ENCODE results near the gene TMEM129. TPM values are rescaled to one million over a fixed set of nuclear protein-coding genes. Genes with fewer than 3 reads are reported as not detected.

The TMEM129 gene
- polyA plus RNA-seq, 1 experiment, result 33.8 TPM

DNA sequence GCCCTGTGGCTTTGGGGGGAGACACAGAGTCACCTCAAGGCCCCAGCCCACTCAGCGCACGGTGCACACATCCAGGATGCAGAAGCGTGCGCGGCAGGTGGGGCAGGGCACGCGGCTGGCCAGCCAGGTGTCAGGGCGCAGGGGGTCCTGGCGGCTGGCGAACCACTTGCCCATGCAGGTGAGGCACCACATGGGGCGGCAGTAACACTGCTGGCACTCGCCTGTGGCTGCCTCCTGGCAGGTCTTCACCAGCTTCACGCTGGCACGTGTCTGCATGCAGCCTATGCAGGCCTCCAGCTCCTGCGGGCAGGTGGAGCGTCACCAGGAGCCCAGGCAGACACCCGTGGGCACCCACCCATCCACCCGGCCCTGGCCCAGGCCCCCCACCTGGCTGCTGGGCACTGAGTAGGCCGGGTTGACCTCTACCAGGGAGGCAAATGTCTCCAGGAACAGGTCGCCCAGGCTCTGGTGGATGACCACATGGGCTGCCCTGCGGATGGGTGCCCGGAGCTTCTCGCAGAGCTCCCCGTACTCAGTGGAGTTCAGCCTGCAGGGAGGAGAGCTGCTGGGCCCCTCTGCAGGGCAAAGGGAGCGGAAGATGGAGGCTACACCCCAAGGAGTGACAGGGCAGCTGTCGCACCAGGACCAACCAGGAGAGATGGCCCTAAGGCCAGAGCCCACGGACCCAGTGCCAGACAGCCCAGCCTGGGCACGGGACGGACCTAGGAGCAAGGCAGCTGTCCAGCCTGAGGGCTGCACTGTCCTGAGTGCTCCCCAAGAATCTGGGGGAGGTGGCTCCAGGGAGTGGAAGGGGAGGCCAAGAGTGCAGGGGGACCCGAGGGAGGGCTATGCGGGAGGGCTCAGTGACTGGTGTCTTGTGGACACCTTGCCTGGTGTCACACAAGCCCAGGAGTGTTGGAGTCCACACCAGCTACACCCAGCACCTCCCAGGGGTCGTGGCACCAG, 3.7 kb downstream of the TMEM129 start:
- no peak for DNase-seq (ENCODE audit: low read depth)
- ChIA-PET CTCF (interaction anchor here (1.1 to 11.5 kb wide), 2 partner anchors 9 to 25 kb away, joined by 3 to 167 read pairs; no protein-coding TSS in a partner anchor), POLR2A (no interaction called here)
- TF ChIP-seq, protein P1, sequence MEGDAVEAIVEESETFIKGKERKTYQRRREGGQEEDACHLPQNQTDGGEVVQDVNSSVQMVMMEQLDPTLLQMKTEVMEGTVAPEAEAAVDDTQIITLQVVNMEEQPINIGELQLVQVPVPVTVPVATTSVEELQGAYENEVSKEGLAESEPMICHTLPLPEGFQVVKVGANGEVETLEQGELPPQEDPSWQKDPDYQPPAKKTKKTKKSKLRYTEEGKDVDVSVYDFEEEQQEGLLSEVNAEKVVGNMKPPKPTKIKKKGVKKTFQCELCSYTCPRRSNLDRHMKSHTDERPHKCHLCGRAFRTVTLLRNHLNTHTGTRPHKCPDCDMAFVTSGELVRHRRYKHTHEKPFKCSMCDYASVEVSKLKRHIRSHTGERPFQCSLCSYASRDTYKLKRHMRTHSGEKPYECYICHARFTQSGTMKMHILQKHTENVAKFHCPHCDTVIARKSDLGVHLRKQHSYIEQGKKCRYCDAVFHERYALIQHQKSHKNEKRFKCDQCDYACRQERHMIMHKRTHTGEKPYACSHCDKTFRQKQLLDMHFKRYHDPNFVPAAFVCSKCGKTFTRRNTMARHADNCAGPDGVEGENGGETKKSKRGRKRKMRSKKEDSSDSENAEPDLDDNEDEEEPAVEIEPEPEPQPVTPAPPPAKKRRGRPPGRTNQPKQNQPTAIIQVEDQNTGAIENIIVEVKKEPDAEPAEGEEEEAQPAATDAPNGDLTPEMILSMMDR (IDR thresholded peaks at IDR 0.05; ENCODE audit: insufficient read depth, low read depth, low read length), result no peak
- Histone ChIP-seq H3K4me3 (ENCODE audit: low read depth, low read length) (no peak overlapping the region), H3K27me3 (ENCODE audit: control insufficient read depth, insufficient read depth, low read length) (no peaks in the 10 kb centered on the region), H3K36me3 (ENCODE audit: control insufficient read depth, insufficient read depth, low read length) (peaks cover 16% of the 10 kb centered on the region)

DNA sequence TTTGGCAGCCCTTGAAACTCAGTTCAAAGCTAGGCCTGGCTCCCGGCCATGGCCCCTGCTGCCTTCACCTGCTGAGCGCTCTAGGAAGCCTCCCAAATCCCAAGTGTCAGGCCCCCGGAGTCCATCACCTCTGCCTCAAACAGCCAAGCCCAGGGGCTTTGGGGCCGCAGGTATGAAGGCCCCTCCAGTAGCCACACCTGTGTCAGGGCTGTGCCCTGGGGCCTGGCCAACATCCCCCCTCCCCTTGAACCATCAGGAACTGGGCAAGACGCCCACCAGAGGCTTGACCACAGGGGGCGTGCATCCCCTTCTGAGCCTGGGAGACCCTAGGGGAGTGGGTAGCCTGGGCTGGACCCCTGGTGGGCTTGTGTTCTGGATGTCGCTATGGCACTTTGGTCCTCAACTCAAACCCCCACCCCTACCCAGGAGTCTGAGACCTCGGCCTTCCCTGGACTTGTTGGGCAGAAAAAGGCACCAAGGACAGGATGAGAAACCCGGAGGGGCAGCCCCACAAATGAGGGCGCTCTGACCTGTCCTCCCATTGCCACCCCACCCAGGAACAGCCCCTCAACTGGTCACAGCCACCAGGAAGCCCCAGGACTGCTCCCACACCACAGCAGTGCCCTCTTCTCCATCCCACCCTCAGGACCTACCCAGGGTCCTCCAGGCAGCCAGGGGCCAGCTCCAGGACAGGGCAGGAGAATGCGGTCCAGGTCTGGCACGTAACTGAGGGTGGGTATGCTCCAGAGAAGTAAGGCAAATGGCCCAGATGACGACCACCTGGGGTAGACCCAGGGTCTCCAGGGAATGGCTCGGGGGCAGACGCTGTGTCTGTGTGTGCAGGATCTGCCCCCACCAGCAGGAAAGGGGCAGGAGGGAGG, 4.8 kb downstream of the TMEM129 start:
- ChIA-PET CTCF (no interaction called here), POLR2A (no interaction called here)

DNA sequence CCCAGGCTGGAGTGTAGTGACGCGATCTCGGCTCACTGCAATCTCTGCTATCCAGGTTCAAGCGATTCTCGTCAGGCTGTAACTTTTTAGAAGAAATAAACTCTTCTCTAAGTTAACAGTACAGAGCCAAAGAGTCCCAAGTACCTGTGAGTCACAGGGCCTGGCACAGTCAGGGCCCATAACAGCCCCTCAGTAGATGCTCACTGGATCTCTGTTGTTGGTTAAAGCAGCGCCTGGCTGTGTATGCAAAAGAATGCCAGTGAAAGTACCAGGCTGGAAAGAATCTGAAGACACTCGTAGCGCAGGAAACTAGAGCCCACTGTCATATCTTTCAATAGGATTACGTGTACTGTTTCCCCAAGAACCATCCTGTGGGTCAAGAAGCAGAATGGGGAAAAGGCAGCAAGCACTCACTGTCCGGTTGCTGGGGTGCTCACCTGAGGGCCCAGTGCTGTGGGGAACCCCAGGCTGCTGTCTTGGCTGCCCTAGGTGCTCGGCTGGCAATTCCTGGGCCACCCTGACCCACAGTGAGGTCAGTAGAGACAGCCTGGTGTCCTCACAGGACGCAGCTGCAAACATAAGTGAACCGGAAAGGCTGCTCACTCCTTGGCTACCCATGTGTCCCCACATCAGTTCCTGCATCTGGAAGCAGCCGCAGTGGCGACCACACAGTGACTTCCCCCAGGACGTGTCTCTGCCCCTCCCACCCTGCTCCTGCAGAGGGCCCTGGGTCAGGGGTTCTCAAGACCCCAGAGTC, 5.9 kb downstream of the TMEM129 start:
- Histone ChIP-seq H3K4me3 (ENCODE audit: low read depth, low read length) (no peak overlapping the region), H3K27me3 (ENCODE audit: control insufficient read depth, insufficient read depth, low read length) (no peaks in the 10 kb centered on the region), H3K36me3 (ENCODE audit: control insufficient read depth, insufficient read depth, low read length) (peaks cover 16% of the 10 kb centered on the region)
- ChIA-PET CTCF (interaction anchor here (1.4 kb wide), 1 partner anchor 22 kb away, joined by 5 read pairs; no protein-coding TSS in a partner anchor), POLR2A (no interaction called here)
- TF ChIP-seq, protein P1 (IDR thresholded peaks at IDR 0.05; ENCODE audit: insufficient read depth, low read depth, low read length), result no peak
- DNase-seq (ENCODE audit: low read depth), result no peak

More for the DNA sequence above, 4.8 kb downstream of the TMEM129 start:
- Histone ChIP-seq H3K36me3 (ENCODE audit: control insufficient read depth, insufficient read depth, low read length) (peaks cover 16% of the 10 kb centered on the region), H3K4me3 (ENCODE audit: low read depth, low read length) (no peak overlapping the region), H3K27me3 (ENCODE audit: control insufficient read depth, insufficient read depth, low read length) (no peaks in the 10 kb centered on the region)
- no peak for DNase-seq (ENCODE audit: low read depth)
- TF ChIP-seq, protein P1 (IDR thresholded peaks at IDR 0.05; ENCODE audit: insufficient read depth, low read depth, low read length), result no peak

DNA sequence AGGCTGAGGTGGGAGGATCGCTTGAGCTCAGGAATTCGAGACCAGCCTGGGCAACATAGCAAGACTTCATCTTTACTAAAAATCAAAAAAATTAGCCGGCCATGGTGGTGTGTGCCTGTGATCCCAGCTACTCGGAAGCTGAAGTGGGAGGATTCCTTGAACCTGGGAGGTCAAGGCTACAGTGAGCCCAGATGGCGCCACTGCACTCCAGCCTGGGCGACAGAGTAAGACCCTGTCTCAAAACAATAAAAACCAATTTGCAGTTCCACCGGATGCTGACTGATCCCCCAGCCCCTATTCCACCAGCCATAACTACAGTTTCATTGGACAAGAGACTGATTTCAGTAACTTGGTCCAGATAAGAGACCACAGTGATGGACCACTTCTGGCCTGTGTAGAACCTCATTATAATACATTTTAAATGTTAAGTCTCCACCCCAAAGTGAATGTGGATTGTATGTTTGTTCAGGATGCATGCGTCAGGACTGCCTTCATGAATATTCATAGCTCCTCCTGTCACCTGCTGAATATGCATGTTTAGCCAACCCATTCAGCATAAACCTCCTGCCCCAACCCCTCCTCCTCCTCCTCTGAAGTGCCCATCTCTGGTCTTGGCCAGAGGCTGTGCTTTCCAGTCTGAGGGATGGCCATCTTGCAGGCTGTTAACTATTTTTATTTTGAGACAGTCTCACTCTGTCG, 6.7 kb downstream of the TMEM129 start:
- H3K27me3 ChIP-seq (ENCODE audit: control insufficient read depth, insufficient read depth, low read length), result no peaks in the 10 kb centered on the region
- H3K36me3 ChIP-seq (ENCODE audit: control insufficient read depth, insufficient read depth, low read length), result peaks cover 19% of the 10 kb centered on the region
- DNase-seq (ENCODE audit: low read depth), result no peak
- TF ChIP-seq, protein P1 (IDR thresholded peaks at IDR 0.05; ENCODE audit: insufficient read depth, low read depth, low read length), result no peak
- CTCF ChIA-PET, result interaction anchor here (1.1 to 1.4 kb wide), 2 partner anchors 8 to 21 kb away, joined by 3 to 5 read pairs; no protein-coding TSS in a partner anchor
- no peak overlapping the region for H3K4me3 ChIP-seq (ENCODE audit: low read depth, low read length)
- POLR2A ChIA-PET, result no interaction called here
